Measurements from ENCODE around the gene GLYAT.

DNA sequence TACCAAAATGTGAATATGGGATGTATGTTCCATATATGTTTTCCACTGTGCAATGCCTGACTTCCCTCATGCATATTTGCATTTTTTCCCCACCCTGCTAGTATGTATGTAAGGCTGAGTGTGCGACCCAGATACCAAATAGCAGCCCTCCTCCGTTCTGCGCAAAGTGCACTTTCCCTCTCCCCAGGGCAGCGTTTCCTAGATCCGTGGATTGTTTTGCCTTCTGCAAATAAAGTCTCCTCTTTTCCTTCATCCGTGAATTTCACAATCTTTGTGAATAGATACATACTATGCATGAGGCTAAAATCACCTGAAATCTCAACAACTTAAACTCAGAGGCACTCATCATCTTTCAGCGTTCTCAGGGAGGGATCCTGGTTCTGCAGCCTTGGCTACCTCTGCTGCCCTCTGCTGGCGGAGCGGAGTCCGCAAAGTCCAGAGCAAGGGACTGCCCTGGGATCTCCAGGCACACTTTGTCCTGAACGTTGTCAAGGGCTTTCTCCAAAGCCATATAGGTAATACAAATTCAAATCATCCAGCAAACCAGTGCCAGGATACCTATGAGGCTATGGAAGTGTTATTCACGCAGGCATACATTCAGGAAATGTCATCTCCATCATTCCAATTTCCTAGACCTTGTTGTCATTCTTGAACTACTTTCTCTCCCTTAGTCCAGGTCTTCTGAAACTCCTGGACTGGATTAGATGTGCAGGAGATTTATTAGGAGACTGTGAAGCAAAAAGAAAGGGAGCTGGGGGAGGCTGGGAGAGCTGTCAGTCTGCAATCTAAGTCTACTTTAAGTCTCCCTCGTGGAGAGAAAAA lies 56.2 kb downstream of the GLYAT start:
- TF ChIP-seq, protein P1, sequence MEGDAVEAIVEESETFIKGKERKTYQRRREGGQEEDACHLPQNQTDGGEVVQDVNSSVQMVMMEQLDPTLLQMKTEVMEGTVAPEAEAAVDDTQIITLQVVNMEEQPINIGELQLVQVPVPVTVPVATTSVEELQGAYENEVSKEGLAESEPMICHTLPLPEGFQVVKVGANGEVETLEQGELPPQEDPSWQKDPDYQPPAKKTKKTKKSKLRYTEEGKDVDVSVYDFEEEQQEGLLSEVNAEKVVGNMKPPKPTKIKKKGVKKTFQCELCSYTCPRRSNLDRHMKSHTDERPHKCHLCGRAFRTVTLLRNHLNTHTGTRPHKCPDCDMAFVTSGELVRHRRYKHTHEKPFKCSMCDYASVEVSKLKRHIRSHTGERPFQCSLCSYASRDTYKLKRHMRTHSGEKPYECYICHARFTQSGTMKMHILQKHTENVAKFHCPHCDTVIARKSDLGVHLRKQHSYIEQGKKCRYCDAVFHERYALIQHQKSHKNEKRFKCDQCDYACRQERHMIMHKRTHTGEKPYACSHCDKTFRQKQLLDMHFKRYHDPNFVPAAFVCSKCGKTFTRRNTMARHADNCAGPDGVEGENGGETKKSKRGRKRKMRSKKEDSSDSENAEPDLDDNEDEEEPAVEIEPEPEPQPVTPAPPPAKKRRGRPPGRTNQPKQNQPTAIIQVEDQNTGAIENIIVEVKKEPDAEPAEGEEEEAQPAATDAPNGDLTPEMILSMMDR (conservative IDR thresholded peaks at IDR 0.05 in 1 of 2, IDR thresholded peaks at IDR 0.05 in 1 of 2; ENCODE audit: extremely low read depth in 1 of 2, insufficient read depth in 1 of 2, low read depth in 1 of 2, low read length in 2 of 2) = peak; percentile 97 to 99
- no peak for TF ChIP-seq EZH2 (IDR thresholded peaks at IDR 0.05; ENCODE audit: borderline replicate concordance, low read length)
